Activated effector memory CD4-positive, alpha-beta T cell treated with Interleukin-2 at 50 U/mL for 16 hours (primary cell): ENCODE results near the gene HEMK1.

Experiments used
- DNase-seq: peaks from one replicate; pipeline ENCODE4 v3.0.0-alpha.2; 2020

Gene HEMK1

GRCh38 chr3:50603261-50604109 lies 34.2 kb downstream of the HEMK1 start:
- DNase-seq, result no peak

- DNase-seq, result no peak
These were observed 34.8 kb downstream of the HEMK1 start for GRCh38 chr3:50604110-50604621.

- DNase-seq, result no peak
These were observed 35.6 kb downstream of the HEMK1 start for GRCh38 chr3:50604628-50605588.

GRCh38 chr3:50605901-50606326 lies 36.6 kb downstream of the HEMK1 start:
- no peak for DNase-seq

- DNase-seq, result no peak
These were observed 37.3 kb downstream of the HEMK1 start for GRCh38 chr3:50606596-50606995.

GRCh38 chr3:50607271-50608091 lies 38.2 kb downstream of the HEMK1 start:
- no peak for DNase-seq

GRCh38 chr3:50608278-50608677 lies 39.0 kb downstream of the HEMK1 start:
- DNase-seq, result no peak

GRCh38 chr3:50609071-50609762 lies 39.9 kb downstream of the HEMK1 start:
- no peak for DNase-seq

GRCh38 chr3:50609763-50610085 lies 40.4 kb downstream of the HEMK1 start:
- no peak for DNase-seq

GRCh38 chr3:50610181-50610971 lies 41.1 kb downstream of the HEMK1 start:
- peak; percentile 55 for DNase-seq

GRCh38 chr3:50610992-50611463 lies 41.7 kb downstream of the HEMK1 start:
- DNase-seq, result no peak

- peak; percentile 95 for DNase-seq
These were observed 42.3 kb downstream of the HEMK1 start, which contains the start of gene CISH for GRCh38 chr3:50611464-50612233. TSS of gene CISH (minus strand) at chr3:50611774. CDS start at chr3:50611650, 124 bp downstream.

- no peak for DNase-seq
These were observed 43.0 kb downstream of the HEMK1 start for GRCh38 chr3:50612234-50612882.

GRCh38 chr3:50612970-50613846 lies 43.9 kb downstream of the HEMK1 start:
- no peak for DNase-seq

GRCh38 chr3:50615190-50615589 lies 45.9 kb downstream of the HEMK1 start:
- DNase-seq, result no peak

- DNase-seq, result peak; percentile 75
These were observed 46.9 kb downstream of the HEMK1 start for GRCh38 chr3:50616003-50616769.

- DNase-seq, result peak; percentile 95
These were observed 47.4 kb downstream of the HEMK1 start for GRCh38 chr3:50616770-50617095.
